LNCAP (cell line): Measurements from ENCODE around the gene EIF1AD.

Source experiments
- TF ChIP-seq, protein P1 (sequence below): fragments of 450-650 bp; IDR thresholded peaks from 2 replicates; pipeline ENCODE4 v1.5.1; 2017; ENCODE audit warnings: mild to moderate bottlenecking

The EIF1AD gene, protein sequence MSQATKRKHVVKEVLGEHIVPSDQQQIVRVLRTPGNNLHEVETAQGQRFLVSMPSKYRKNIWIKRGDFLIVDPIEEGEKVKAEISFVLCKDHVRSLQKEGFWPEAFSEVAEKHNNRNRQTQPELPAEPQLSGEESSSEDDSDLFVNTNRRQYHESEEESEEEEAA

DNA sequence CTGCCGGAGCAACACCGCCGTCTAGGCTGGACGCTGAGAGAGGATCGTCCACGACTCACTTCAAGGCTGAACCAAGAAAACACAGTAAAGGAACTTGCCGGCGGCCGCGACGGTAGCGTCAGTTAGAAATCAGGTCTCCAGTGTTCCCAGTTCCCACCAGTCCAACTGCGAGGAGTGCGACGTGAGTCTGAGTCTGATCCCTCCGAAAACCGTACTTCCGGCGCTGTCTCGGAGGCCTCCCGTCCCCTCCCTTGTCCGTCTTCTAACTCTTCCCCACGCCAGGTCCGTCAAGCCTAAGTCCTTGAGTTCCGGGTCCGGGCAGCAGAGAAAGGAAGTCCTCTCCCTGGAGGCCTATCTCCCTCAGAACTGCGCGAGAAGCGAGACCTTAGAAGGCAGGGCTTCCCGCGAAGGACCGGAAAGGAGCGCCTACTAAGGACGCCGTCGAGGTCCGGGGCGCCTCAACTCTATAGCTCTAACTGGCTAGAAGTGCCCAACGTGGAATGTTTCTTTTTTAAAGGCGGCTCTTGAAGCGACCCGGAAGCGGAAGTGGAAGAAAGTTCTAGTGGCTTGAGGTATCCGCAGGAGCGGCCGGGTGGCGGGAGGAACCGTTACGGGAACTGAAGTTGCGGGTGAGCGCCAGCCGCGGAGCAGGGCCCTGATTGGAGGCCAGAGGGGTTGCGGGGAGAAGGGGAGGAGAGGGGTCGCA is at the start of gene EIF1AD, which contains the start of gene BANF1:
Gene EIF1AD, minus strand, starts transcription at position 216 of the 706 bp plus-strand sequence. CDS start 1,768 bp downstream, outside the sequence.
Gene BANF1, plus strand, starts transcription at position 562 of the 706 bp plus-strand sequence. CDS start 748 bp downstream, outside the sequence.
- TF ChIP-seq, protein P1, sequence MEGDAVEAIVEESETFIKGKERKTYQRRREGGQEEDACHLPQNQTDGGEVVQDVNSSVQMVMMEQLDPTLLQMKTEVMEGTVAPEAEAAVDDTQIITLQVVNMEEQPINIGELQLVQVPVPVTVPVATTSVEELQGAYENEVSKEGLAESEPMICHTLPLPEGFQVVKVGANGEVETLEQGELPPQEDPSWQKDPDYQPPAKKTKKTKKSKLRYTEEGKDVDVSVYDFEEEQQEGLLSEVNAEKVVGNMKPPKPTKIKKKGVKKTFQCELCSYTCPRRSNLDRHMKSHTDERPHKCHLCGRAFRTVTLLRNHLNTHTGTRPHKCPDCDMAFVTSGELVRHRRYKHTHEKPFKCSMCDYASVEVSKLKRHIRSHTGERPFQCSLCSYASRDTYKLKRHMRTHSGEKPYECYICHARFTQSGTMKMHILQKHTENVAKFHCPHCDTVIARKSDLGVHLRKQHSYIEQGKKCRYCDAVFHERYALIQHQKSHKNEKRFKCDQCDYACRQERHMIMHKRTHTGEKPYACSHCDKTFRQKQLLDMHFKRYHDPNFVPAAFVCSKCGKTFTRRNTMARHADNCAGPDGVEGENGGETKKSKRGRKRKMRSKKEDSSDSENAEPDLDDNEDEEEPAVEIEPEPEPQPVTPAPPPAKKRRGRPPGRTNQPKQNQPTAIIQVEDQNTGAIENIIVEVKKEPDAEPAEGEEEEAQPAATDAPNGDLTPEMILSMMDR: no peak

DNA sequence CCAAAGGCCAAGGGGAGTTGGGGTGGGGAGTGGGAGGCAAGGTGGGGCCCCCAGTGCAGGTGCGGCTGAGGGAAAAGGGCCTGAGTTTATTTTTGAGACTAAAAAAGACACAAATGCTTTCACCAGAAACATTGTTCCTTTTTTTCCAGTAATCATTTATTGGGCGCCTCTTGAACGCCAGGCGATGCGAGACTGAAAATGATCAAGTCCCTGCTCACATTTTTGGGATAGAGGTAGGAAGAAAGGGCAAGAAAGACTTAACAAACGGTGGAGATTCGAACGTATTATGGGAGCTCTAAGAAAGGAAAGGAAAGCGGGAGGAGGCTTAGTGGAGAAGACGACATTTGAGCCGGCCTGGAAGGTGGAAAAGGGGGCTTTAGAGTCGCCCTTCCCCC is 49.4 kb upstream of the EIF1AD start:
- TF ChIP-seq, protein P1: no peak

DNA sequence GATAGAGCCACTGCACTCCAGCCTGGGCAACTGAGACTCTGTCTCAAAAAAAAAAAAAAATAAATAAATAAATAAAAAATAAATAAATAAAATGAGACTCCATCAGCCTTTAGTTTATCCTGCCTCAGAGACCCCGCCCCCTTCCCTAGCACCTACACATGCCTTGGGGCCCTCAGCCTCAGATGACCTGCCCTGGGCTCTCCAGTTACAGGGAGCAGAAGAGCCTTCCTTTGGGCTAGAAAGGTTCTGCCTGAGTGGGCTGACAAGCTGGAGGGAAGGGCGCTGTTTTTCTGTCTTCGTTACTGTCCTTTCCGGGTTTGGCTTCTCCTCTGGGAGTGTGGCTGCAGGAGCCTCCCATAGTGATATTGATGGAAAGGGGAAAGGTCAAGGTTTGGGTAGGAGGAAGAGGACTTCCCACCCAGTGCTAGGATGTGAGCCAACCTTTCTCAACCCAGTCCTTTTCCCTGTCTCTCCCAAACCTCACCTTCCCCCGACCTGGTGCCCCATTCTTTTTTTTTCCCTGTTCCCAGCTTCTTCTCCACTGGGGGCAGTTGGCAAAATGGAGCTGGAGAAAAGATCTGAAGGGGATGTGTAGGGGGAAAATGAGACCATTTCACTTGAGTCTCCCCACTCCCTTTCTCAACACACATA is 48.7 kb upstream of the EIF1AD start:
- TF ChIP-seq, protein P1: no peak

DNA sequence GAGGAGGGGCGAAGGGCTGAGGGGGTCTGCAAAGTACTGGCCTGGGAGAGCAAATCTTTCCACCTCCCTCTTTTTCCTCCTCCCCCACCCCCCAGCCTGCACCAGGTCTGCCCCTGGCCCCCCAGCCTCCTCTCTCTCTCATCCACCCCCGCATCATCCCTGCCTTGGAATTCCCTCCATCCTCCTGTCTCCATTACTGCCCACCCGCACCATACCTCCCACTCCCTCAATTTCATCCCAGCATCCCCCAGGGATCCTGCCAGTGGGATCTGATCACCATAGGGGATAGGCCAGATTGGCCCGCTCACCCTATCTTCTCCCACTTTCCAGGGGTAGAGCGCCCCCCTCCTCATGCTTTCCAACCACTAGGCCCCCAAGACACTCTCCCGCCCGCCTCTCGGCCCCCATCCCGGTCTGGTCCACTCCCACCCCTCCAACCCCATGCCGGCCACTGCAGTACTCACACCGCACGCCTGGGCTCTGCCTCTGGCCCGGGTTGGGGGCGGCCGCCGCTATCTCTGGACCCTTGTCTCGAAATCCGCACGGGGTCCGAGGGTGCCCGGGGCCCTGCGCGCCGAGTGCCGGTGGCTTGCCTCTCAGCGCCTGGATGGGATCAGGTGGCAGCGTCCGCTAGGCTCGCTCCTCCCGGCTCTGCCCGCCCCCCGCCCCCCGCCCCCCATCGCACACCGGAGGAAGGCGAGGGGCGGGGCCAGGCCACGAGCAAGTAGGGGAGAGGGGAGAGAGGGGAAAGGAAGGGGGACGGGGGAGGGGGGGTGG is 46.8 kb upstream of the EIF1AD start, which contains the start of gene GAL3ST3:
Gene GAL3ST3, minus strand, starts transcription at position 615 of the 777 bp plus-strand sequence. CDS start 3,746 bp downstream, outside the sequence.
- TF ChIP-seq, protein P1: no peak

DNA sequence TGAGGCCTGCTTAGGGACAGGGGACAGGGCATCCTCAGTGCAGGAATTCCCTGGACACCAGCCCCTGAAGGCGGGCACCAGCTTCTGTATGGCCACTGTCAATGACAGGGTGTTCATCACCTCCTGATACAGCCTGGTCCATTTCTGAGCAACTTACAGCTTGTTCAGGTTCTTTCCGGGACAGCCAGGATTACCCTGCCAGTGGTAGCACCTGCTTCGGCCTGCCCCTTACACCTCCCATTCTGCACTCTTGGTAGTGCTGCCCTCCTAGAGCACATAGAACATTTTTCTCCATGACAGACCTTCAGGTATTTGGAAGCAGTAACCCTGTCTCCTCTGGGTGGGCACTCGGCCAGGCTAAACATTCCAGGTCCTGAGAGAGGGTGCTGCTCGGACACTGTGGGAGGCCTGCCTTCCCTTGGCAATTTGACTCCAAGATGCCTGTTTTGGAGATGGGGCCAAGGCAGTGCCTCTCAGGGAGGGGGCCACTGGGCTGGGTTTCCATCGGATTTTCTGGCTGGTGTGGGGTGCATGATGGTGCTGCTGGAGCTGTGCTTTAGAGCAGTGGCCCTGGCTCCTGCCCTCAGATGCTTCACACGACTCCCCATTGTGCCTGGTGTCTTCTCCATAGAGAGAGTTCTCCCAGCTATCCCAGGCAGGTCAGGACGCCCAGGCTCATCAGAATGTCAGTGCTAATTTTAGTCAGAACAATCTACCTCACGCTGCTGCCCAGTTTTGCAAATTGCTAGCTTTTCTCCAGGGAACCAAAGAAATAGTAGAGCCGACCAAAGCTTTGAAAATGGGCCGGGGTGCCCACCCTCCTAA is 45.8 kb upstream of the EIF1AD start:
- TF ChIP-seq, protein P1: no peak

DNA sequence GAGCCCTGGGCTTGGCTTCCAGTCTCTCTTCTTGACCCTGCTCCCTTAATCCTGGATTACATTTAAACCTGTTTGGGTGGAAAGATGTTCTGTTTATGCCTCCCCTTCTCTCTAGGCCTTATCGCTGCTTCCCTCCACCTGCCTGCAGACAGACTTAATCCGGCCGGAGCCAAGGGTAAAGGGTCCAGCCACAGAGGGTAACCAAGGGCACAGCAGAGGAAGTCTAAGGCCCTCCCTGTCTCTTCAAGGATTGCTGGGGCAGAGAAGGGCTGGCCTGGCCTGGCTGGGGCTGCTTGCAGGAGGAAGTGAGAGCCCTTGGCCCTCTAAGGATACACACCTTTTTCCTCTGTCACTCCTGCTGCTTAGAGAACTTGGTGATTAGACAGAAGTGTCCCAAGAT is 44.9 kb upstream of the EIF1AD start:
- TF ChIP-seq, protein P1: no peak
